Left hindlimb (tissue), 1 donor: ENCODE results near the gene TAF4B.
"Not testable (repeated sequence)": the region's sequence is repeated elsewhere in the genome, so short reads cannot be mapped to it uniquely, and the experiment has no call there.

Experiments
- DNase-seq: peaks from one replicate; pipeline ENCODE4 v3.0.0-alpha.2; 2018

Gene TAF4B

GRCh38 chr18:26307161-26307773, 81.0 kb downstream of the TAF4B start:
- no peak for DNase-seq

GRCh38 chr18:26309281-26309680, 83.0 kb downstream of the TAF4B start:
- DNase-seq, result no peak

GRCh38 chr18:26312199-26312598, 86.0 kb downstream of the TAF4B start:
- no peak for DNase-seq

GRCh38 chr18:26317398-26317797, 91.2 kb downstream of the TAF4B start:
- DNase-seq, result no peak

- DNase-seq, result no peak
These were observed 94.4 kb downstream of the TAF4B start for GRCh38 chr18:26320686-26321085.

- no peak for DNase-seq
These were observed 96.8 kb downstream of the TAF4B start for GRCh38 chr18:26322890-26323653.

- DNase-seq, result no peak
These were observed 99.5 kb downstream of the TAF4B start for GRCh38 chr18:26325771-26326170.

GRCh38 chr18:26327062-26327461, 100.8 kb downstream of the TAF4B start:
- no peak for DNase-seq

- DNase-seq, result no peak
These were observed 106.7 kb downstream of the TAF4B start for GRCh38 chr18:26332991-26333390.

- DNase-seq, result no peak
These were observed 108.9 kb downstream of the TAF4B start for GRCh38 chr18:26335156-26335555.

- DNase-seq, result peak; percentile 68
These were observed 109.6 kb downstream of the TAF4B start for GRCh38 chr18:26335571-26336487.

GRCh38 chr18:26336572-26336971, 110.3 kb downstream of the TAF4B start:
- no peak for DNase-seq

GRCh38 chr18:26342646-26343045, 116.4 kb downstream of the TAF4B start:
- DNase-seq, result no peak

- DNase-seq, result no peak
These were observed 124.7 kb downstream of the TAF4B start for GRCh38 chr18:26350961-26351360.

GRCh38 chr18:26356045-26356785, 130.0 kb downstream of the TAF4B start:
- no peak for DNase-seq

GRCh38 chr18:26357960-26358359, 131.7 kb downstream of the TAF4B start:
- DNase-seq, result no peak

GRCh38 chr18:26362021-26362420, 135.8 kb downstream of the TAF4B start:
- DNase-seq, result no peak

GRCh38 chr18:26367425-26367824, 141.2 kb downstream of the TAF4B start:
- DNase-seq, result no peak

GRCh38 chr18:26370037-26370436, 143.8 kb downstream of the TAF4B start:
- no peak for DNase-seq

GRCh38 chr18:26376105-26376504, 149.9 kb downstream of the TAF4B start:
- no peak for DNase-seq

GRCh38 chr18:26378701-26379100, 152.5 kb downstream of the TAF4B start:
- DNase-seq, result no peak

- not testable (repeated sequence) for DNase-seq
These were observed 155.3 kb downstream of the TAF4B start for GRCh38 chr18:26381555-26381954.
